ENCODE results near the gene DCC.

DCC gene

DNA sequence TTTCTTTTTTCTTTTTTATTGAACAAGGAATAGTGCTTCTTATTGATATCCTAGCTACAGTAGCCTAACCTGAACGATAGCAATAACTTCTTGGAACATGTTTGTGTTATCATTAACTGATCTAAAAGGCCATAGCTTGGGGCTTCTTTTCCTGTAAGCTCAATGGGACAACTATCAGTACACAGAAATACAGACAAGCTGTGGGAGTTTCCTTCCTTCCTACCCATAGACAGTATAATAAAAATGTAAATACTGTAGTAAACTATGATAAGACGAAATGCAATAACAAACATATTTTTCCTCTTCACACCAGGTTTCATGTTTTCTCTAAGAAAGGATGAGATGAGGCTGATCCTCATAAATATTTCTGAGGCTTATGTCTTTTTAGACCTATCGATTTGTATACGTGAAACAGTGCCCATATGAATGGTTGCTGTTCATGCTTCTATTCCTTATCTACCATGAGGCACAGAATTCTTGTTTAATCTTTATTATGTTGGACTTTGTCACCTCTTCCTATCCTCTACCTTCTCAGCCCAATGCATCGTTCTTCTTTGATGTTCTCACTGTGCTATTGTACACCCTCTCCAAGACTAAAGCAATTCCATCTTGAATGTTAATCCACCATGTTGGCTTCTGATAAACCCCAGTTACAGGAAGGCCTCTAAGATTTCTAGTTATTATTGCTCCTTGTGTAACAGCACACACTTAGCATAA is 361.4 kb downstream of the DCC start:
- DNase-seq, result no peak

DNA sequence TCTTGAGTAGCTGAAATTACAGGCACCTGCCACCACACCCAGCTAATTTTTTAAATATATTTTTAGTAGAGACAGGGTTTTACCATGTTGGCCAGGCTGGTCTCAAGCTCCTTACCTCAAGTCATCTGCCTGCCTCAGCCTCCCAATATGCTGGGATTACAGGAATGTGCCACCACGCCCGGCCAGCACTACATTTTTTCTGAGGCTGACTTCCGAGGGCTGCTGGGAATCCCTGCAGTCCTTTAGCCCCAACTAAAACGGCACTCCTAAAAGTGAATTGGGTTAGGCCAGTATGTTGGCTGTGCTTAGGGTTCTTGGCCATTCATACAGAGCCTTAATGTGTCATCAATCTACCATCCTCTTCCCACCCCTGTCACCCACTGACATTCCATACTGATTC is 375.4 kb downstream of the DCC start:
- no peak for DNase-seq

DNA sequence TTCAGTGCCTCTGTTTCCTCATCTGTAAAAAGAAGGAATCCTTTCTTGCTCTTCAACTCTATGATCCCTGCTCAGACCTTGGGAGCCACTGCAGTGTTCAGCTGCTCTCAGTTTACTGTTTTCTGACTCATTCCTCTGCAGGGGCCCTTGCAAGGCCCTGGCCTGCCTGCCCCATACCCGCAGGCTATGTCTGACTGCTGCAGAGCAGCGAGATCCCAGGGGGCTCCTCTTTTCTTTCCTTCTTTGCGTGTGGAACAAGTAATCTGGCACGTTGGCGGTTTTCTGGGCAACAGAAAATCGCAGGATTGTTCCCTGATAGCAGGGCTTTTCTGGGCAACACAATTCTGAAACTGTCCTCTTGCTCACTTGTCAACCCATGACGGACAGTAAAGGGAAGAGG is 376.0 kb downstream of the DCC start:
- no peak for DNase-seq

DNA sequence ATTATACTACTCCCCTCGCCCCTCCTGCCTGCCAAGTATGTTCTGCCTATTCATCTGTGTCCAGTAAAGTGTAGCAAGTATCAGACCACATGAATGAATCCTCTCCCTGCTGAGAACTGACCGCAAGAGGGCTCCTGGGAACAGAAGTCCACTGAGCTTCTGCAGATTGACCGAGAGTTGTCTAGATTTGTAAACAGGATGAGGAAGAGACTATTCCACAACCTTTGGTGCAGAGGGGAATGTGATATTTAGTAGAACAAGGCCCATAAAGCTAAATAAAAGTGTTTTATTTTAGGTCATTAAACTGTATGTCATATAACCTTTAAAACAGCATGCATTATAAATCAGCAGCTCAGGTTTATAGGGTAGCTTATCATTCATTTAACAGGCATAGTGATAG is 377.0 kb downstream of the DCC start:
- no peak for DNase-seq

DNA sequence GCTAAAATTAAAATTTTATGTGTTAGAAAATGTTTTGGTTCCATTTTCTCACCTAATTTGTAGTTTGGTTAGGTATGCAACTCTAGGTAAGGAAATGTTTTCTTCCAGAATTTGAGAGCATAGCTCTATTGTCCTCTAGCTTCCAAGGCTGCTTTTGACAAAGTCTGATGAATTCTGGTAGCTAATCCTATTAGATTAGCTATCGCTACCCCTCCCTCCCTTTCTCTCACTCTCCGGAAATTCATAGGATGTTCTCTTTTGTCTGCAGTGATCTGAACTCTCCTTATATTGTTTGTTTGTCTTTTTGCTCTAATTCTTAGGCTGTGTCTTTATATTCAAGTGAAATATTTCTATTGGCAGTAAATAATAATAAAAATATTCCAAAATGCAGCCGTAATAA is 382.9 kb downstream of the DCC start:
- DNase-seq, result no peak

DNA sequence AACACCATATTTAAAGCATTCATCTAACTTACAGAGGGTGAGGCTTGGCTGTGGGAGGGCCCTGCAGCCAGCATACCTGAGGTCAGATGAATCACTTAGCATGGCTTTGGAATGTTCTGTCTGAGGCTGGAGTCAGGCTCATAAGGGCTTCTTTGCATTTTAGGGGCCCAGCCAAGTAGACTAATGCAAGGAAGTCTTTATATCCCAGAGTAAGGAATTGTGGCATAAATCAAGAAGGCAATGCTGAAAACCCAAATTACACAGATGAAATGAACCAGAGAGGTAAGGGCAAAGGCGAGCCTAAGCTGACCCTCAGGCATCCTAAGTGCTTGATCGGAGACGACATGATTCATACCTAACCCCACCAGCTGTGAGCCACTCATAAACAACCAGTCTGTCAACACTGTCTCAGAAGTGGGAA is 383.6 kb downstream of the DCC start:
- DNase-seq, result no peak

DNA sequence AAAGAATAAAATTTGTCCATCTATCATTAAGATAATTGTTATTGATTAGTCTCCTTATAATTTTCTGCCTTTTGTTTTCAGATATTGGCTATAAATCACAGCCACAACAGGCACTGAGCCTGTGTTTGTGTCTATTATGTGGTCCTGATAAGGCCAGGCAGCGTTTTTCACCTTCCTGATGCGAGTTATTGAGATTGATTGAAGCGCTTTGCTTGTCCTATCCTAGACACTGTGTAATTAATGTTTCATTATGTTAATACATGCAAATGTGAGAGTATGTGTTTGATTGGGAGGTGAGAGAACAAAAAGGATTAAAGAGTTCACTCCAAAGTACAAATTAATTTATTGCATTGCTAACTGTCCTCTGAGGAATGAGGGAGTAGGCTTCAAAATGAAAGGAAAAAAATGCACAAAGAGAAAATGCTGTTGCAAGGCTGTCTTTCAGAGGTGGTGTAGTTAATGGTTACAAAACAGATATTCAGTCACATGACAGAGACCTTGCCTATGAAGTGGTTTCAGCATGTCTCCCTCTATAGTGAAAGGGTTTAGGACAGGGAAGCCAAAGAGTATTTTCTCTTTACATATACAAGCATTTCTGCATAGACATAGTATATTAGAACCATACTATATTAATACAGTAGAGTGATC is 391.1 kb downstream of the DCC start:
- no peak for DNase-seq

DNA sequence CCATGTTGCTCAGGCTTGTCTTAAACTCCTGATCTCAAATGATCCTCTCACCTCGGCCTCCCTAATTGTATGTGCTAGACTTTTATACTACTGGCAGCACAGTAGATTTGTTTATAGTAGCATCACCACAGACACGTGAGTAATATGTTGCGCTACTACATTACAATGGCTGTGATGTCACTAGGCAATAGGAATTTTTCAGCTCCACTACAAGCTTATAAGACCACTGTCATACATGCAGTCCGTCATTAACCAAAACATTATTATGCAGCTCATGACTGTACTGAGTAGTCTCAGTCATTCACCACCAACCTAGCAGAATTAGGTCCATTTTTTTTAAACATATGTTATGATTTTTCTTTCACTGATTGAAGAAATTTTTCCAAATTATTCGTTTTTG is 398.9 kb downstream of the DCC start:
- DNase-seq, result no peak

DNA sequence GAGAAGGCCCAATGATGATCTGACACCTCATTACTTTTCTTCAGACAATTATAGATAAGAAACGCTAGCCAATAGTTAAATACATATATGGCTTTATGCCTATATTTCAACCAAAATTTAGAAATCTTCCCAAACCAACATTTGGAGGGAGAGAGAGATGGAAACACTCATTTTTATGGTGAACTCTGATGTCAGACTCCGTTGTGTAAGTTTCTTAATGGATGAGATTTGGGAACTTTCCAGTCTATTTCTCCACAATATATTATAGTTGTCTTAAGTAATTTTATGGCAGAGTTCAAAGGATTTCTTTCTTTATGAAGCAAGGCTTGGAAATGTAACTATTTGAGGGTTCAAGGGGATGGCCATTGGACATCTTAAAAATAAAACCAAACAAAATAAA is 407.0 kb downstream of the DCC start:
- no peak for DNase-seq

DNA sequence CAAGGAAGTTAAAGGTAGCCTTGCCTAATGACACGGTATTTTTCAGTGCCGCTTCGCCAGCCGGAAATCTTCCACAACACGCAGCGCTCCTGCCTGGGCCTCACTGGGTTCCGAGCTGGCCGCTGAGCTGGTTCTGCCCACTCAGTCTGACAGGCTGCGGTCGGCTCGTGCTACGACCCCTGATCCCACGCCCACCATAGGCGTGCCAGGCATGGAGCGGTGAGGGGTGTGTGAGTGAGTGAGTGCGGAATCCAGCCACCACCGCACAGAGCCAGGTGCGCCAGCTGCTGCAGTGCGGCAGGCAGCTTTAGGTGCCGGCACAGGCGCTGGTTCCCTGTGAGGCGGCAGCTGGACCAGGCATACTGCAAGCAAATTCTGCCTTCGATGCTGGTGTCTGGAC is 407.9 kb downstream of the DCC start:
- DNase-seq, result no peak

DNA sequence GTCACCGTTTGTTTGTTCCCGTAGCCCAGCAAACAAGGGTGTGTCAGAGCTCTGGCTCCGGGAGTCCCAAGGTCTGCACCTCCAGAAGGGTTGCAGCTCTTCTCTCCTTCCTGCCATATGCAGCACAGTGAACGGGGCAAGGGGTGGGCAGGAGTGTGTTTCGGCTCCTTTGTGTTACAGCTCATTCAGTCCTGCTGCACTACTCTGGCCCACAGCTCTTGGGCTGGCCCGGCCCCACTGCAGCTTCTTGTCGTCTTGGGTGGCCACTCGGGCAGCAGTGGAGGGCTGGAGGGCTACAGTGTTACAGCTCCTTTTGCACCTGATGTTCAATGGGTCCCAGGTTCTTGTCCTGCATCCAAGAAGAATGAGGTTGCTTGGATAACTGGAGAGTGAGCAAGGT is 408.3 kb downstream of the DCC start:
- DNase-seq, result no peak

DNA sequence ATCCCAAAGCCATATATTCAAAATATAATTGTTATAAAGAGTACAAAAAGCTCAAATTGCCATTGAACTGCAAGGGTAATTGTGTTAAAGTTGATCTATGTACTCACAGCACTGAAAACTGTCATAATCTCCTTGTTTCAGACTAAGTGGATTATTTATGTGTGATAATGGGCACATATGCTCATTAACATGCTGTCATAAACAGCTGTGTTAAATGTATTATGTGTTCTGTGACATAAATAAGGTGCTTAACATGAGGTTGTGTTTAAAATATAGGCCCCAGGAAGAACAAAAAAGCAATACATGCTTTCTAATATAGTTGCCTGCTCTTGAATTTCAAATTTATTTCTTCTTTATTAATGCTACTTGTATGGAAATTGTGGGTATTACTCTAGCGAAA is 409.5 kb downstream of the DCC start:
- DNase-seq, result no peak

DNA sequence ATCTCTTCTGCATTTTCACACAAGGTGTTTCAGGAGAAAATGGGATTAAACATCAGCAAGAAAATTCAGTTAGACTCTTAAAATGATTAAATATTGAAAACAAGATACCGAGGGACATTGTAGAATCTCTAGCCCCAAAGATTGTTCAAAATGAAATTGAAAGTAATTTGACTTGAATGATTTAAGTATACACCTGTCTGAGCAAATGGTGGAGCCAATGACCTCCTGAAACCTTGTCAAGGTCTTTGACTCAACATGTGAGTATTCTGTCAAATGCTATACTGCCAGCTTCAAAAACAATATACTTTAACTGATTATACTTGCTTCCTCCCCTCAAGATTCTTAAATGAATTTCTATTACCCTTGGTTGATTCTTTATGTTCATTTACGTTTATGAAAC is 411.0 kb downstream of the DCC start:
- no peak for DNase-seq

DNA sequence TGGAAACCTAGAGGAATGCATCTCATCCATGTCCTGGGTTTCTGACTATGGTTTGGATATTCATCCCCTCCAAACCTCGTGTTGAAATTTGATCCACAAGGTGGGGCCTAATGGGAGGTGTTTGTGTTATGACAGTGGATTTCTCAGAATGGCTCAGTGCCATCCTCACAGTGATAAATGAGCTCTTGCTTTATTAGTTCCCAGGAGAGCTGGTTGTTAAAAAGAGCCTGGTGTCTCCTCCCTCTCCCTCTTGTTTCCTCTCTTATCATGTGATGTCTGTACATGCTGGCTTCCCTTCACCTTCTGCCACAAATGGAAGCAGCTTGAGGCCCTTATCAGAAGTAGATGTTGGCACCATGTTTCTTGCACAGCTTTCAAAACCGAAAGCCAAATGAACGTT is 424.3 kb downstream of the DCC start:
- DNase-seq, result no peak

DNA sequence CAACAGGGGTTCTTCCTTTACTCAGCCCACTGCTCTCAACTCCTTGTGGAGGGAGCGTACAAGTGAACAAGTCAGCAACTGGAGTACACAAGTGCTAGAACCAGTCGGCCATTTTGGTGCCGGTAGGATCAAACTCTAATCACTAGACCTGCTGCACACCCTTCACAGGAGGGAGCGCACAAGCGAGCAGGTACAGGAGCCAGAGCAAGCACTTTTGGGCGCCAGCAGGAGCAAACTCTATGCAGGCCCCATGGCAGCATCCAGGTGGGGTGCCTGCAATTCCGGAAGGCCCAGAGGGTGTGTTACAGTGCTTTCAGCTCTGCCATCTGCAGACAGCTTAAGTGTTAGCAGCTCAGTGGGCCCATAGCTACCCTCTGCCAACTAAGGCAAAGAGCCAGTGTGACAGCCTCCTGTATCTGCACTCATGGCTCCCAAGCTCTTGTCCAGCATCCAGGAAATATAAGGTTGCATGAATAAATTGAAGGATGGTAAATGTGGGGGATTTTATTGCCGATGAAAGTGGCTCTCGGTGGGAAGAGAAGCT is 426.1 kb downstream of the DCC start:
- DNase-seq, result no peak

DNA sequence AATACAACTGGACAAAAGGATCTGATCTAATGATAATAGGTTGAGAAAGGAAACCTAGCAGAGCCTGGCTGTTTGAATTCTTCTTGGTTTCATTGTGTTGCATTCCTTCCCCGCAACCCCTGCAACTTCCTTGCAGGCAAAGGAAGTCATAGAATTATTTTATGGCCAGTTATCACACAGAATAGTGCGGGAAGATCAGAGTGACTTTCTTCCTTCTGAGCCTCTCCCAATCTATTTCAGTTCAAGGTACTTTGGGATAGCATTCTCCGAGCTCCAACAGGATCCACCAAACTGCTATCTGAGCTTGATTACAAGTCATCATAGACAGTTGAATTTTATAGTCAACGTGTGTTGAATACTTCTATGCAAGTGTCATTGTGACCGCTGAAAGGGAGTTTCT is 441.1 kb downstream of the DCC start:
- DNase-seq, result no peak

DNA sequence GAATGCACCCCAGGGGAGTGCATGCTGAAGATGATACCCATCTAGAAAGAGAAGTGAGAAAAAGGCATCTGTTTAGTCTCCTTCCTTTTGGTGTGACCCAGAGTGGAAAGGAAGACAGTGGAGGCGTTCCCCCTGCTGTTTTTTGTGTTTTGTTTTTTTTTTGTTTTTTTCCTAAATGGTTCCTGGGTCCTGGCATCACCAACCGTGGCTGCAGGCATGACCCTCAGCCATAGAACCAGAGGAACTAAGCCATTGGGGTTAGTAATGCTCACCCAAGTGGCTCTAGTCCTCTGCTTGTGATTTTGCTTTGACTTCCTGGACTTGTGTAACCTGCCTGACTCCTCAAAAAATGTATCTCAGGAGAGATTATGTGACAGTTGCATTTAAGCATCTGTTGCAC is 451.3 kb downstream of the DCC start:
- no peak for DNase-seq

DNA sequence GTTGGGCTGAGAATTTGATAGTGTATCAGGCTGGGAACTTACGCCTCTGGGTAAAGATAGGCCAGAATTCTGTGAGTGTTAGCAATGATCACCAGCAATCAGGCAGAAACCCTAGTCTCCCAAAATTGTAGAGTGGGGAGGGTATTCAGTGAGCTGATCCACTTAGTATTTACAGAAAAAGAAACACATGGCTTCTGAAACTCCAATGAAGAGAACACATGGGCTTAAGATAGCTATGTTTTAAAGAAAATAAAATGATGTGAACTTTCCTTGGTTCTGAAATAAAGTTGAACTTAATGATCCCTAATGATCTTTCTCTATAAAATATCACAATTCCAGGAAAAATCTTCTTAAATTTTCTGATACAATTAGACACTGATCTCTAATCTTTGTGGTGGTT is 472.8 kb downstream of the DCC start:
- no peak for DNase-seq

DNA sequence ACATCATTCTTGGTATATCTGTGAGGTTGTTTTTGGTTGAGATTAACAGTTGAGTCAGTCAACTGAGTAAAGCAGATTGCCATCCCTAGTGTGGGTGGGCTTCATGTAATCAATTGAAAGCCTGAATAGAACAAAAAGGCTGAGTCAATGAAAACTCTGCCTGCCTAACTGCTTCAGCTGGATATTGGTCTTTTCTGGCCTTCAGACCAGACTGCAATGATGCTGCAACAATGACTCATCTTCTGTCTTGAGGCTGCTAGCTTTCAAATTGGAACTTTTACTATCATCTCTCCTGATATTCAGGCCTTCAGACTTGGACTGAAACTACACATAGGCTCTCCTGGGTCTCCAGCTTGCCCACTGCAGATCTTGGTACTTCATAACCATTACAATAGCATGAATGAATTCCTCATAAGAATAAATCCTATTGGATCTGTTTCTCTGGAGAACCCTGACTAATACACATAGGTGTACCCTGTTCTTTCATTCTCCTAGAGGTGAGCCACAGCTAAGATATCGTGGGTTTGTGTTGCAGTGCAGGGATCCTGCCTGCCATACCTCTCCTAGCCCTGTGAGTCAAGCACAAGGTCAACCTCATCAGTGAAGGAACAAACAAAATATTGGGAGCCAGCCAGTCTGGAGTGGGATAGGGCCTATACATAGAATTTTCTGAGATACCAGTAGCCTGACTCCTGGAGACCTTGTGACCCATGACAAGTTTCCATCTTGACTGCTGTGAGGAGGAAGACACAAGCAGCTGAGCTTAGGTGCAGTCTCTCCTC is 473.8 kb downstream of the DCC start:
- no peak for DNase-seq

DNA sequence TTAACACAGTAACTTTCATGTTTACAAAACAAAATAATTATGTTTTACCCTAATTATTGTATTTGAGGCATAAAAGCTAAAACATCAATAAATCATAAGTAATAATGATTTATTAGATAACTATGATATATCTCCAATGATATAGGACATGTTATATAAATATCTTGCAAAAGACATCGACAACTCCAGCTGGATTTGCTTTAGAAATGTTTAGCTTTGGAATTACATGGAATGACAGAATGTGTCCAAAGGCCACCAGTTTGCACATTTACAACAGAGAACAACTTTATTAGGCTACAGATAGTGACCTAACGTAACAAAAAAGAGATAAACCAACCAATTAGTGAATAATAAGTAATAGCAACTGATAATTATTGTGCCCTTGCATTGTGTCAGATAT is 475.7 kb downstream of the DCC start:
- DNase-seq, result no peak

DNA sequence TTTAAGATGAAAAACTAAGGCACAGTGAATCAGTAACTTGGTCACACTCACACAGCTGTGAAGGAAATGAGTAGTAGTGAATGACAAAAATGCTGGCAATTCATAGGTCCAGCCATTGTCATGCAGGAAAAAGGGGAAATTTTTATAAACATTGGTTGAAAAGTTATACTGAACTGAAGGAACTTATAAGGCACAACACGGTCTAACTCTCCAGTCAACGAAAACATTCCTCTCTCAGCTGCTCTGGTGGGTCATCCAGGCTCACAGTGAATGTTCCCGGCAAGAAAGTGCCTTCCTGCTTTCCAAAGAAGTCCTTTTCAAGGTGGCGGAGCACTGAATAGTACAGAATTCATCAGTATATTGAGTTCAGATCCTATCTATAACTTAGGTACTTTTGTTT is 476.1 kb downstream of the DCC start:
- no peak for DNase-seq

DNA sequence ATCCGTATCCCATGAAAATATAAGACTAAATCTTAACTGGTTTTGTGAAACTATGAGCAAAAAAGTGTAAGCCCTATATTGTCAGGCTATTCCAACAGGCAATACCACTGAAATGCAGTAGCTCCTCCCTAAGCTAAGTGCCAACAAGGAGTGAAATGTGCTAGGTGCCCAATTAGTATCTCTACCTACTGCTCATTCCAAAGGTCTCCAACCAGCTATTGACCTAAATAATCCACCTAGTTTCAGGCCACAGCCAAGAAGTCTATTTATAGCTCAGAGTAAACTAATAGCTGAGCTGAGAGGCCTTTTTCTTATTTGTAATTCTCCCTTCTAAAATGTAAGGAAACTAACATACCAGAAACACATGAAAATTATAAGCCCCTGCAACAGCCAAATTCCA is 482.2 kb downstream of the DCC start:
- DNase-seq, result no peak

DNA sequence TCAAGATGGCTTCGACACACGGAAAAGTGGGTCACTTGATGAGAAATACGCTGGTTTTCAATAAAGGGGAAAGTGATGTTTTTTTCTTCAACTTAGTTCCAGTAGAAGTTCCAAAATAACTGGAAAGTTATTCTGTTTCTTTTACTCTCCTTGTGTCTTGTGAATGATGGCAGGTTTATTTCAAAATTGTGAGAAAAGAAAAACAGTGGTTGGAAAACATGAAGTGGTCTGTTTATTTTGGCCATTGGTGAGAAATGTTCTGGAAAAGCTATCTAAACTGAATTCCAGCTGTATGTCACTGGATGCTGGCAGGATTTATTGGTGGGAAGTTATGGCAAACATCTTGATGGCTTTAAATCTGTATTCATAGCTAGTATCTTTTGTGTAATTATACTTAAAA is 484.1 kb downstream of the DCC start:
- DNase-seq, result no peak

DNA sequence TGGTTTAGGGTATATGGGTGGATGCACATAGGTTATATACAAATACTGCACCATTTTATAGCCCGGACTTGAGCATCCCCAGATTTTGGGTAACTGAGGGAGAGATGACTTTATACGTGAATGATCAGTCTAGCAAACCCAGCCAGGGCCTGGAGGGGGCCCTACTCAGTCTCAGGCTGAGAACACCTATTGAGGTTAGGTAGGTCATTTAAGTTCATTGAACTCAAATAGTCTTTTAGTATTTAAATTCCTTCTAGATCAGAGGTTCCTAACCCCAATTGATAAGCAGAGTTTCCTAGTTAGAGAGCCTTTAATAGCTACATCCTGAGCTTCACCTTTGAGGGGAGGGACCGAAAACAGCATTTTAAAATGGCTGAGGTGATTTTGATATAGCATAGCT is 487.0 kb downstream of the DCC start:
- DNase-seq, result no peak
